ENCODE data around the gene FAM53B.
"Not testable (repeated sequence)": the region's sequence is repeated elsewhere in the genome, so short reads cannot be mapped to it uniquely, and the experiment has no call there.

FAM53B gene

DNA sequence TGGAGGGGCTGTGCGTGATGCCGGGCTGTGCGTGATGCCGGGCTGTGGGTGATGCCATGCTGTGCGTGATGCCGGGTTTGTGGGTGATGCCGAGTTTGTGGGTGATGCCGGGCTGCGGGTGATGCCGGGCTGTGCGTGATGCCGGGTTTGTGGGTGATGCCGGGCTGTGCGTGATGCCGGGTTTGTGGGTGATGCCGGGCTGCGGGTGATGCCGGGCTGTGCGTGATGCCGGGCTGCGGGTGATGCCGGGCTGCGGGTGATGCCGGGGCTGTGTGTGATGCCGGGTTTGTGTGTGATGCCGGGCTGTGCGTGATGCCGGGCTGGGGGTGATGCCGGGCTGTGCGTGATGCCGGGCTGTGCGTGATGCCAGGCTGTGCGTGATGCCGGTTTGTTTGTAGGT, 128.9 kb downstream of the FAM53B start:
- TF ChIP-seq CTCF (IDR thresholded peaks at IDR 0.05; ENCODE audit: insufficient read depth, low read depth, low read length, missing control alignments): no peak
- no peak overlapping the region for H3K4me3 ChIP-seq (ENCODE audit: low read length)
- no peak for DNase-seq (ENCODE audit: low read depth)

- H3K4me3 ChIP-seq (ENCODE audit: low read length): no peak overlapping the region
- TF ChIP-seq CTCF (IDR thresholded peaks at IDR 0.05; ENCODE audit: insufficient read depth, low read depth, low read length, missing control alignments): no peak
- no peak for DNase-seq (ENCODE audit: low read depth)
Observed at GRCh38 chr10:124614003-124614659, 130.0 kb downstream of the FAM53B start.

GRCh38 chr10:124612611-124613498, 131.3 kb downstream of the FAM53B start:
- no peak overlapping the region for H3K4me3 ChIP-seq (ENCODE audit: low read length)
- DNase-seq (ENCODE audit: low read depth): no peak
- TF ChIP-seq CTCF (IDR thresholded peaks at IDR 0.05; ENCODE audit: insufficient read depth, low read depth, low read length, missing control alignments): no peak

- DNase-seq (ENCODE audit: low read depth): no peak
- H3K4me3 ChIP-seq (ENCODE audit: low read length): no peak overlapping the region
- TF ChIP-seq CTCF (IDR thresholded peaks at IDR 0.05; ENCODE audit: insufficient read depth, low read depth, low read length, missing control alignments): no peak
Observed at GRCh38 chr10:124611738-124612137, 132.4 kb downstream of the FAM53B start.

GRCh38 chr10:124610851-124611250, 133.3 kb downstream of the FAM53B start:
- not testable (repeated sequence) for DNase-seq (ENCODE audit: low read depth); H3K4me3 ChIP-seq (ENCODE audit: low read length)

GRCh38 chr10:124610186-124610585, 134.0 kb downstream of the FAM53B start:
- not testable (repeated sequence) for H3K4me3 ChIP-seq (ENCODE audit: low read length); DNase-seq (ENCODE audit: low read depth)

DNA sequence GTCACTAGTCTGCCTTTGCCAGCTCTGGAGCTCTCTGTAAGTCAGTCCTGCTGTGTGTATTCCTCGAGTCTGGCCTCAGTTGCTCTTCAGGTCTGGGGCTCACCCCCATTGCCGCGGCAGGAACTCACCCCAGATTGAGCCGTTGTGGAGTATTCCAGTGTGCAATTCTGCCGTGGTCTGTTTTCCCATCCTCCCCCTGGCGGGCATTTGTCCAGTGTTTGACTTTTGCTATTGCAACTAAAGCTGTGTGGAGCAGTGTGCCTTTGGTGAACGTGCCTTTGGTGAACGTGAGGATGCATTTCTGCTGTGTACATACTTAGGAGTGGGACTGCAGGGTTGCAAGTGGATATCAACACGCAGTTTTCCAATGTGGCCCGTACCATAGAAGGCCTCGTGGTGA, 134.5 kb downstream of the FAM53B start:
- no peak for DNase-seq (ENCODE audit: low read depth)
- no peak overlapping the region for H3K4me3 ChIP-seq (ENCODE audit: low read length)
- TF ChIP-seq CTCF (IDR thresholded peaks at IDR 0.05; ENCODE audit: insufficient read depth, low read depth, low read length, missing control alignments): no peak

Measured in epithelial cell of esophagus (primary cell).